Fibroblast of lung (primary cell): Measurements from ENCODE around the gene TVP23C. TPM values are rescaled to one million over a fixed set of nuclear protein-coding genes. Genes with fewer than 3 reads are reported as not detected.
"Not testable (repeated sequence)": the region's sequence is repeated elsewhere in the genome, so short reads cannot be mapped to it uniquely, and the experiment has no call there.

Experiments
- DNase-seq, 2 donors: peaks; one replicate each; pipeline versions ENCODE4 v3.0.0 to v3.0.0-alpha.2; 2010; ENCODE audit warnings: low read depth in 2 of 2
- H2AFZ ChIP-seq: 2 replicates; pipeline ENCODE4 v1.5.1; 2012; ENCODE audit warnings: low read length, control low read depth, inconsistent platforms
- H3K27ac ChIP-seq: 2 replicates; pipeline ENCODE4 v1.5.1; 2011; ENCODE audit warnings: low read length, control low read depth; ENCODE audit not compliant: insufficient read depth
- H3K27me3 ChIP-seq: 2 replicates; pipeline ENCODE4 v1.5.1; 2011; ENCODE audit warnings: mild to moderate bottlenecking, low read length; ENCODE audit not compliant: control insufficient read depth, insufficient read depth
- H3K36me3 ChIP-seq: 2 replicates; pipeline ENCODE4 v1.5.1; 2011; ENCODE audit warnings: low read length; ENCODE audit not compliant: control insufficient read depth, insufficient read depth
- H3K4me1 ChIP-seq: 2 replicates; pipeline ENCODE4 v1.5.1; 2011; ENCODE audit warnings: low read length; ENCODE audit not compliant: control insufficient read depth, insufficient read depth; ENCODE audit errors: extremely low read depth
- H3K4me2 ChIP-seq: 2 replicates; pipeline ENCODE4 v1.5.1; 2011; ENCODE audit warnings: low read length, control low read depth; ENCODE audit not compliant: insufficient read depth; ENCODE audit errors: extremely low read depth
- H3K4me3 ChIP-seq, 4 experiments: fragments of 200-600 bp in 1 of 4; sonication (generic) in 1 of 4; replicated peaks in 1 of 4; 2 replicates each; pipeline ENCODE4 v1.5.1; 2011 to 2016; ENCODE audit warnings: low read length in 4 of 4, low read depth in 3 of 4, mild to moderate bottlenecking in 3 of 4, control low read depth in 2 of 4, inconsistent platforms in 1 of 4, mixed read lengths in 1 of 4; ENCODE audit not compliant: insufficient read depth in 1 of 4; ENCODE audit errors: control extremely low read depth in 1 of 4
- H3K79me2 ChIP-seq: 2 replicates; pipeline ENCODE4 v1.5.1; 2012; ENCODE audit warnings: mild to moderate bottlenecking, low read length, inconsistent platforms; ENCODE audit not compliant: control insufficient read depth, insufficient read depth
- H3K9ac ChIP-seq: 2 replicates; pipeline ENCODE4 v1.5.1; 2011; ENCODE audit warnings: mild to moderate bottlenecking, low read length, control low read depth; ENCODE audit not compliant: insufficient read depth
- H3K9me3 ChIP-seq: 2 replicates; pipeline ENCODE4 v1.5.1; 2012; ENCODE audit warnings: low read depth, low read length; ENCODE audit not compliant: control insufficient read depth, insufficient read depth
- H4K20me1 ChIP-seq: 2 replicates; pipeline ENCODE4 v1.5.1; 2011; ENCODE audit warnings: low read length; ENCODE audit not compliant: control insufficient read depth, insufficient read depth; ENCODE audit errors: extremely low read depth
- EZH2 ChIP-seq: IDR thresholded peaks from 2 replicates; pipeline ENCODE4 v1.5.1; 2012; ENCODE audit warnings: low read length, control low read depth, mild to moderate bottlenecking; ENCODE audit errors: missing control alignments
- polyA plus RNA-seq, 2 donors: library from polyadenylated mRNA; depleted of rRNA in 1 of 2; stranded (reverse) in 1 of 2; unstranded in 1 of 2; fragments of >200 nt; gene quantifications; 2 replicates each; pipeline ENCODE4 v1.2.1, GENCODE V29; 2011 to 2012; ENCODE audit warnings: missing spikeins in 1 of 2
- total RNA-seq: library from RNA; depleted of rRNA; stranded (reverse); fragments of >200 nt; gene quantifications from 2 replicates; pipeline ENCODE4 v1.2.1, GENCODE V29; 2014
- TF ChIP-seq, protein P1 (sequence below), 2 donors: IDR thresholded peaks in 1 of 2; conservative IDR thresholded peaks in 1 of 2; 1 replicate in 1 of 2; 2 replicates in 1 of 2; pipeline ENCODE4 v1.5.1; 2011 to 2012; ENCODE audit warnings: low read length in 2 of 2, control low read depth in 1 of 2, inconsistent platforms in 1 of 2, low read depth in 1 of 2, mild to moderate bottlenecking in 1 of 2

TVP23C gene
- total and polyA plus RNA-seq, 2 donors (not counting 1 experiment from before 2014, with no cell fraction given): 7.0 to 25.1 TPM

DNA sequence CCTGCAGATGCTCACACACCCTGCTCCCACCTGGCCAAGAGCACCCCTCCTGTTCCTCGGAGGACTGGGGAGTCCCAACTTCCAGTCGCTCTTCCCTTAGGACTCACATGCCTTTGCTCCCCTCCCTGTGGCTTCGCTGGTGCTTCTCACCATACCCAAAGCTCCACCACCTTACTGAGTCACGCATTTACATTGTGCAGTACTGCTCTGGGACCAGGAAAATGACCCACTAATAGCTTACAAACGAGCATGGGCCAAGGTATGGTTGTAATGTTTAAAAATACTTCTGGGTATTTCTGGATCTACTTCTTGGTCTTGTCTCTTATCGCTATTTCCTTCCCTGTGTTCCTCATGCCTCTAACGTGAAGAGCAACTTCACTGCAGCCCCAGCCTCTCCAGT, 54.8 kb downstream of the TVP23C start:
- H3K4me3 ChIP-seq: no peak overlapping the region
- no peaks in the 10 kb centered on the region for H3K27me3 ChIP-seq
- no peak overlapping the region for H3K27ac ChIP-seq
- no peak for DNase-seq
- no peak overlapping the region for H3K4me2 ChIP-seq
- no peaks in the 10 kb centered on the region for H3K36me3 ChIP-seq
- no peaks in the 10 kb centered on the region for H3K9me3 ChIP-seq
- H2AFZ ChIP-seq: no peak overlapping the region
- H3K79me2 ChIP-seq: no peaks in the 10 kb centered on the region
- TF ChIP-seq, protein P1, sequence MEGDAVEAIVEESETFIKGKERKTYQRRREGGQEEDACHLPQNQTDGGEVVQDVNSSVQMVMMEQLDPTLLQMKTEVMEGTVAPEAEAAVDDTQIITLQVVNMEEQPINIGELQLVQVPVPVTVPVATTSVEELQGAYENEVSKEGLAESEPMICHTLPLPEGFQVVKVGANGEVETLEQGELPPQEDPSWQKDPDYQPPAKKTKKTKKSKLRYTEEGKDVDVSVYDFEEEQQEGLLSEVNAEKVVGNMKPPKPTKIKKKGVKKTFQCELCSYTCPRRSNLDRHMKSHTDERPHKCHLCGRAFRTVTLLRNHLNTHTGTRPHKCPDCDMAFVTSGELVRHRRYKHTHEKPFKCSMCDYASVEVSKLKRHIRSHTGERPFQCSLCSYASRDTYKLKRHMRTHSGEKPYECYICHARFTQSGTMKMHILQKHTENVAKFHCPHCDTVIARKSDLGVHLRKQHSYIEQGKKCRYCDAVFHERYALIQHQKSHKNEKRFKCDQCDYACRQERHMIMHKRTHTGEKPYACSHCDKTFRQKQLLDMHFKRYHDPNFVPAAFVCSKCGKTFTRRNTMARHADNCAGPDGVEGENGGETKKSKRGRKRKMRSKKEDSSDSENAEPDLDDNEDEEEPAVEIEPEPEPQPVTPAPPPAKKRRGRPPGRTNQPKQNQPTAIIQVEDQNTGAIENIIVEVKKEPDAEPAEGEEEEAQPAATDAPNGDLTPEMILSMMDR (conservative IDR thresholded peaks at IDR 0.05 in 1 of 2, IDR thresholded peaks at IDR 0.05 in 1 of 2; ENCODE audit: low read depth in 1 of 2, low read length in 2 of 2): no peak
- TF ChIP-seq EZH2: no peak
- H3K9ac ChIP-seq: no peak overlapping the region
- H3K4me1 ChIP-seq: peaks cover 15% of the 10 kb centered on the region
- no peaks in the 10 kb centered on the region for H4K20me1 ChIP-seq

DNA sequence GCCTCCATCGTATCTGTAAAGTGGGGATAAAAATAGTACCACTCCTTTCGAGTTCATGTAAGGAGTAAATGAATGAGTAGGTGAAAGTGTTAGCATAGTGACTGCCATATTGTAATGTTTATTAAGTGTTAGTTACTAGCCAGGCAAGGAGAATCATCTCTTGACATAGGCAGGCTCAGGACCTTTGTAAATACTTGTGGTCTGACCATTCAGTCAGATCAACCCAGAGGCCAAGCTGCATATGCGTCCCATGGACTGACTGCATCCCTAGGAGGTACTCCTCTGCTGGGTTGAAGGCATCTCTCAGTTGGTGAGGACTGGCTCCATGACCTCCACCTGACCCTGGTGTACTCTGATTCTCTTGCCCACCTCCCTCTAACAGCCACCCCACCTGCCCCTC, 55.4 kb downstream of the TVP23C start:
- Histone ChIP-seq H3K4me3 (no peak overlapping the region), H3K36me3 (no peaks in the 10 kb centered on the region), H3K27me3 (no peaks in the 10 kb centered on the region), H3K4me1 (peaks cover 14% of the 10 kb centered on the region), H3K27ac (no peak overlapping the region), H3K9ac (no peak overlapping the region), H3K9me3 (no peaks in the 10 kb centered on the region), H4K20me1 (no peaks in the 10 kb centered on the region), H3K4me2 (no peak overlapping the region), H2AFZ (no peak overlapping the region), H3K79me2 (no peaks in the 10 kb centered on the region)
- TF ChIP-seq, protein P1 (conservative IDR thresholded peaks at IDR 0.05 in 1 of 2, IDR thresholded peaks at IDR 0.05 in 1 of 2; ENCODE audit: low read depth in 1 of 2, low read length in 2 of 2): no peak
- no peak for TF ChIP-seq EZH2
- peak in 1 of 2 donors; percentile 17 for DNase-seq

DNA sequence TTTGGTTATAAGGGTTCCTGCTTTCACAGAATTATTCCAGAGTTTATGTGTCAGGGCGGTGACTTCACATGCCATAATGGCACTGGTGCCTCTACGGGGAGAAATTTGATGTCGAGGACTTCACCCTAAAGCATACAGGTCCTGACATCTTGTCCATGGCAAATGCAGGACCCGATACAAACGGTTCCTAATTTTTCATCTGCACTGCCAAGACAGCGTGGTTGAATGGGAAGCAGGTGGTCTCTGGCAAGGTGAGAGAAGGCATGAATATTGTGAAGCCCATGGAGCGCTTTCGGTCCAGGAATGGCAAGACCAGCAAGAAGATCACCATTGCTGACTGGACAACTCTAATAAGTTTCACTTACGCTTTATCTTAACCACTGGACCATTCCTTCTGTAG, 56.3 kb downstream of the TVP23C start:
- Histone ChIP-seq H3K4me1 (peaks cover 14% of the 10 kb centered on the region), H3K36me3 (no peaks in the 10 kb centered on the region), H3K27me3 (no peaks in the 10 kb centered on the region), H3K79me2 (no peaks in the 10 kb centered on the region), H3K4me2 (no peak overlapping the region), H3K9me3 (no peaks in the 10 kb centered on the region), H3K9ac (no peak overlapping the region), H2AFZ (no peak overlapping the region), H3K27ac (no peak overlapping the region), H4K20me1 (no peaks in the 10 kb centered on the region), H3K4me3 (no peak overlapping the region)
- no peak for DNase-seq
- TF ChIP-seq, protein P1 (conservative IDR thresholded peaks at IDR 0.05 in 1 of 2, IDR thresholded peaks at IDR 0.05 in 1 of 2; ENCODE audit: low read depth in 1 of 2, low read length in 2 of 2): no peak
- no peak for TF ChIP-seq EZH2

DNA sequence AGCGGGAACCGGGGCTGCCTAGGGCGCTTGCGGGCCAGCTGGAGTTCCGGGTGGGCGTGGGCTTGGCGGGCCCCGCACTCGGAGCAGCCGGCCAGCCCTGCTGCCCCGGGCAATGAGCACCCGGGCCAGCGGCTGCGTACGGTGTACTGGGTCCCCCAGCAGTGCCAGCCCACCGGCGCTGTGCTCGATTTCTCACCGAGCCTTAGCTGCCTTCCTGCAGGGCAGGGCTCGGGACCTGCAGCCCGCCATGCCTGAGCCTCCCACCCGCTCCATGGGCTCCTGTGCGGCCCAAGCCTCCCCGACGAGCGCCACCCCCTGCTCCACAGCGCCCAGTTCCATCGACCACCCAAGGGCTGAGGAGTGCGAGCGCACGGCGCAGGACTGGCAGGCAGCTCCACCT, 57.6 kb downstream of the TVP23C start:
- H3K27ac ChIP-seq, H3K27me3 ChIP-seq, H3K4me3 ChIP-seq, H3K4me2 ChIP-seq, H2AFZ ChIP-seq, DNase-seq, H3K9ac ChIP-seq, H3K9me3 ChIP-seq, H3K79me2 ChIP-seq, H3K36me3 ChIP-seq, H4K20me1 ChIP-seq: not testable (repeated sequence)
- H3K4me1 ChIP-seq: peaks cover 14% of the 10 kb centered on the region
